Stimulated activated CD8-positive, alpha-beta memory T cell treated with anti-CD3 and anti-CD28 coated beads, Interleukin-2, amount 100 ng/mL, for 1 hour (primary cell): ENCODE results near the gene PDE6C.

Source experiments
- DNase-seq, 2 donors: peaks; one replicate each; pipeline ENCODE4 v3.0.0-alpha.2; 2020; ENCODE audit warnings: low read depth in 2 of 2

Gene PDE6C

DNA sequence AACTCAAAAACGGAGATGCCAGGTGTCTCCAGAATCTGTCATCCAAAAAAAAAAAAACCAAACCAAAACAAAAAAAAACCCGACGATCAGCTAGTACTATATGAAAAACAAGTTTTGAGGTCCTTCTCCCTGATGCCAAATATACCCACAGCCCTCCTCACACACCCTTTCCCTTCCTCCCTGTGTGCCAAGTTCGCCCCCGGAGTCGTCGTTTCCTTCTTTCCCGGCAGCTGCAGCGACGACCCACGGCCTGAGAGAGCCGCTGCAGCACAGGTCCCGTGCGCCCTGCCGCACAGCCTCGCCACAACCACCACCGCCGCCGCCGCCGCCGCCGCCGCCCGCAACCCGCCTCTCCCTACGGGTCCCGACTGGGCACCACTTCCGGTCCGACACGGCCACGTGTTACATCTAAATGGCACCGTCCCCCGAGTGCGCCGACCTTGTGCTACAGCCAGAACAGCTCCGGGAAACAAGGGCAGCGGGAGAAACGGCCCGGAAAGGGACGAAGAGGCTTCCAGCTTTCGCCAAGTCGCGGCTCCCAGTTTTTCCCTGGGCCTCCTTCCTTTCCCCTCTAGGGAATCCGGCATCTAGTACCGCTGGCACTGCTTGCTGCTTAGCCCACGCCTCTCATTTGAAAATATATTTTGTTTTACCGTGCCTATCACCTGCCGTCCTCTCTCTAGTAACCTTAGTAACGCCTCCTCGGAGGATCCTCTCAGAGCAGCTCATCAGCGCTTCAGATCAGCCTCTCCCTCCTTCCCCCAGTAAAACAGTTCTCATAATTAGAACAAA is 90.1 kb downstream of the PDE6C start, which contains the start of gene FRA10AC1:
Gene FRA10AC1 (minus strand): TSS at position 383 of the 792 bp plus-strand sequence. CDS start 2,486 bp downstream, outside the sequence.
- DNase-seq = peak; percentile 78 to 85

DNA sequence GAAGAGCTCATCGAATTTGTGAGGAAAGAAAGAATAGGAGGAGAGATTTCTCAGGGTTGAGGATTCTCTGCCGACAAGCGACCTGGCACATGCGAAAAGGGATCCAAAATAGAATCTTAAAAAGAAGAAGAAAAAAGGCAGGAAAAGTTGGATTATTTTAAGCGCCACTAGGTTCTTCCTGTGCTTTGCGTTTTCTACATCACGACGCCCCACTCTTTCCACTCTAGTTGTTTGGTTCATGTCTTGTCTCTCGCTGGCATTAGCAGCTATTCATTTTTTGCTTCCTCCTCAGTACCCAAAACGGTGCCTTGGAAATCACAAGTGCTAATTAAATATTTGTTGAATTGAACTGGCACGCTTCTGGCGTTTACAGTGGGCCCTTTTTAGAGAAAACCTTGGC is 90.7 kb downstream of the PDE6C start:
- no peak for DNase-seq

DNA sequence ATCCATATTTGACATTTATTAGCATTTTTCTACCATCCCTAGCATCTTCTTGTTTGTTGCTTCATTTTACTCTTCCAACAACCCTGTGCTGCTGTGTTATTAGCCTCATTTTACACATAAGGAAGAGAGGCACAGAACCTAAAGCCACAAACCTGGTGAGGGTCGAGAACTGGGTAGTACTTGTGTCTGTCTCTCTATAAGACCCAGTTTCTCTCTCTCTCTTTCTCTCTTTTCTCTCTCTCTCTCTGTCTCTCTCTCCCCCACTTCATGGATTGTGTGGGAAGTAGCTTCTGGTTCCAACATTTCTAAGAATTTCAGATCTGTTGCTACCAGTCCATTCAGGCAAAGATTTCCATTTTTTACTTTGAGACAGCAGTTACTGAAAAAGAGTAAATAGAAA is 91.5 kb downstream of the PDE6C start:
- DNase-seq = no peak

DNA sequence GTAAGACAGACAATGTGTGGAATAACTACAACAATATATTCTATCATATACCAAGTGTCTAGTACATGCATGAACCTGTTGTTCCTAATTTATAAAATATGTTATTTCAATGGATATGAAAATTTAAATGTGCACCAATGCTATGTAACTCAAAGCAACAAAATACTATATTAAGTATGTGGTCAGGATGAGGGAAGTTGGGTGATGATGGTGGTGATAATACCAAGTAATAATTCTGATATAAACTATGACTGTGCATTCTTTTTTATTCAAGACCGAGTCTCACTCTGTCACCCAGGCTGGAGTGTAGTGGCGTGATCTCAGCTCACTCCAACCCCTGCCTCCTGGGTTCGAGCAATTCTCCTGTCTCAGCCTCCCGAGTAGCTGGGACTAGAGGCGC is 92.1 kb downstream of the PDE6C start:
- no peak for DNase-seq

DNA sequence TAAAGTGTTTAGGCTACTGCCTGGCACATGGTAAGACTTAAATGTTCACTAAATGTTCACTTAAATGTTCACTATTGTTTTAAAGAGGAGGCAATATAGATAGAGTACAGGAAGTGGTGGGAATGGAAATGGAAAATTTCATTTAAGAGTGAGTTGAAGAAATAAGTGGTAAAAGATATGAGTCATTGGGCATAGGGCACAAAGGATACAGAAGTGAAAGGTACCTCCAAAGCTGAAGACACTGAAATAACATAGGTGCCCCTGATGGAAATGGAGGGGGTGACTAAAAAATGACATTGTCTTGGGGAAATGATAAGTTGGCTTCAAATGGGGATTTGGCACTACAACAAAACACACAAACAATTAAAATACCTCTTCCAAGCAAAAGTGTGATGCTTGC is 95.3 kb downstream of the PDE6C start:
- no peak for DNase-seq

DNA sequence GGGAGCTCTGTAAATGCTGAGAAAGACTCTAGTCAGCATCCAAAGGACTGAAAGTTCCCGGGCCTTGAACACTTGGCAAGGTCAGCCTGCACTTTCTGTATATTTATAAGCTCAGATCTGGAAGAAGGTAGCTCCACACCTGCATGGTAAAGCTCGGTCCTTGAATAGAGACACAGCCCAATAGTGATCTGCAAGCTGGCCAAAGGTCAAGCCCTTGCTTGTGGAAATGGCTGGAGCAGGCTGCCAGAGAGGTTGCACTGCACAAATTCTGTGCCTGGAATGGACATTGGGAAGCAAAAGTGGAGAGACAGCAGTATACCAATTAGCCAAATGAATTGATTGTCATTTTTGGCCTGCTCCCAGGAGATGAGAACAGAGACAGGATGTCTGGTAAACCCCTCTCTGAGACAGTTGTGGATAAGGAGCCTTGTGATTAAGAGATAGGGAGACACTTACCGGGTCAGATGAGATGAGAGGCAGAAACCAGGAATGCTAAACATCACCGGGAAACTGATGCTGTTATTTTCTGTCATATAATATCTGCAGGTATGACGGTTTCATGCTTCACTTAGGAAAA is 98.1 kb downstream of the PDE6C start:
- no peak for DNase-seq

DNA sequence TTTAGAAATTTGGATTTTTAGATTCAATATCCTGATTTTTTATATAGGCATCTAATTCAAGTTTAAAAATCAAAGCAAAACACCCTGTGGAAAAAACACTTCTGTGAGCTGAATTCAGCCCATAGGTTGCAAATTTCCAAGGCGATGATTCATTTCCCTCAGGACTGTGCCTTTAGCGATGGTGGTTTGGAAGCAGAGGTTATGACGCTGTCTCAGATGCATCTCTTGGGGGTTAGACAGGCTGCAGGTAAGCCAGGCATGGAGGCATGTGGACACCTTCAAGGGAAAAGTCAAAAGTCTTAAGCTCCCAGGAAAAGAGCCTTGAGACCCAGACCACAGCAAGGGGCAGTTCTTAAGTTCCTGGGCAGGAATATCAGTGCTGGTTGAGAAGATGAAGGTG is 99.6 kb downstream of the PDE6C start:
- no peak for DNase-seq

DNA sequence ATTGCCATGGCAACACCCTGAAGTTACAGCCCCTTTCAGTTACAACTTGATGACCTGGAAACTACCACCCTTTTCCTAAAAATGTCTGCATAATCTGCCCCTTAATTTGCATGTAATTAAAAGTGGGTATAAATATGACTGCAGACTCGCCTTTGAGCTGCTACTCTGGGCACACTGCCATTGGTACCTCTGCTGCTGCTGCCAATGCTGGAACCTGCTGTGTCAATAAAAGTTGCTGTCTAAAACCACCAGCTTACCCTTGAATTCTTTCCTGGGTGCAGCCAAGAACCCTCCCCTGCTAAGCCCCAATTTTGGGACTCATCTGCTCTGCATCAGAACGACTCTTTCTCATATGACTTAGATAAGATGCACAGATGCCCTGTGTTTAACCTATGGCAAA is 100.3 kb downstream of the PDE6C start:
- DNase-seq = no peak

DNA sequence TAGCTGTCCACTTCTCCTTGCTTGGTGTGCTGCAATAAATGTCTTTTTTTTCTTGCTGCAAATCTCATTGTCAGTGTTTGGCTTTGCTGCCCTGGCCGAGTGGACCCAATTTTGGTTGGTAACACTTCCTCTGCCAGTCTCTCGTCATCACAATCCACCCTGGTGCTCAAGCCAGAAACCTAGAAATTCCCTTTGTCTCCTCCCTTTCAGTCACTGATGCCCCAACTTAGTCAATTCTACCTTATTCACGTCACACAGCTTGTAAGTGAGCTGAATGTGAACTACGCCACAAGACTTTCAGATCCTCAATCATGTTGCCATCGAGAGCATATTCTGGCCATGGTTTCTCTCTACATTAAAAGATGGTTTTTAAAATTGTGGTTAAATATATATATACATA is 103.0 kb downstream of the PDE6C start:
- no peak for DNase-seq
